IMR-90 (cell line): ENCODE data around the gene UST. TPM values are rescaled to one million over a fixed set of nuclear protein-coding genes. Genes with fewer than 3 reads are reported as not detected.

ENCODE experiments used
- ATAC-seq: fragments of 200-7000 bp; cut with Tn5 transposase; 2 replicates; pipeline ENCODE4 v1.9.1; 2020; ENCODE audit warnings: low read depth, mild to moderate bottlenecking, moderate library complexity
- BruUV-seq: library from RNA; stranded (reverse); fragments of 400-500 nt; replicated peaks from 2 replicates; lab custom pipeline; 2021; lab: Mats Ljungman, UMichigan
- CTCF ChIA-PET: fragments of 300-600 bp; formaldehyde crosslinking; extraction: SDS; loops from one replicate; lab custom pipeline; 2021; ENCODE audit warnings: antibody characterized with exemption; lab: Yijun Ruan, JAX
- POLR2A ChIA-PET: fragments of 300-600 bp; sonication (Branson Sonifier 250); formaldehyde crosslinking; loops from one replicate; lab custom pipeline; 2022; ENCODE audit warnings: antibody characterized with exemption; ENCODE audit not compliant: unreplicated experiment; lab: Charles Lee
- DNase-seq: peaks from one replicate; pipeline ENCODE4 v3.0.0; 2013
- H2AFZ ChIP-seq: replicated peaks from 2 replicates; pipeline ENCODE3; 2013; ENCODE audit warnings: low read length, mild to moderate bottlenecking; ENCODE audit not compliant: poor library complexity
- H2AK5ac ChIP-seq: 2 replicates; pipeline ENCODE4 v1.6.1; 2013; ENCODE audit warnings: low read depth, low read length, inconsistent platforms
- H2AK9ac ChIP-seq: replicated peaks from 2 replicates; pipeline ENCODE3; 2013; ENCODE audit warnings: mild to moderate bottlenecking, low read depth, low read length, moderate library complexity; ENCODE audit not compliant: poor library complexity
- H2BK120ac ChIP-seq: 2 replicates; pipeline ENCODE4 v1.6.1; 2013; ENCODE audit warnings: low read depth, low read length, inconsistent platforms
- H2BK15ac ChIP-seq: 3 replicates; pipeline ENCODE4 v1.6.1; 2013; ENCODE audit warnings: low read depth, low read length, inconsistent platforms
- H2BK20ac ChIP-seq: 2 replicates; pipeline ENCODE4 v1.6.1; 2013; ENCODE audit warnings: low read depth, mild to moderate bottlenecking, inconsistent platforms, low read length, moderate library complexity
- H2BK5ac ChIP-seq: 2 replicates; pipeline ENCODE4 v1.6.1; 2013; ENCODE audit warnings: mild to moderate bottlenecking, low read depth, low read length, inconsistent platforms; ENCODE audit not compliant: poor library complexity, severe bottlenecking
- H3K14ac ChIP-seq: replicated peaks from 2 replicates; pipeline ENCODE4 v1.6.1; 2013; ENCODE audit warnings: low read depth, low read length, inconsistent platforms
- H3K18ac ChIP-seq: 2 replicates; pipeline ENCODE4 v1.6.1; 2013; ENCODE audit warnings: low read depth, low read length, control low read depth
- H3K23ac ChIP-seq: 2 replicates; pipeline ENCODE4 v1.6.1; 2013; ENCODE audit warnings: low read depth, low read length, inconsistent platforms
- H3K27ac ChIP-seq: 2 replicates; pipeline ENCODE4 v1.5.1; 2013; ENCODE audit warnings: mild to moderate bottlenecking, control low read depth, low read length; ENCODE audit not compliant: insufficient read depth
- H3K27me3 ChIP-seq: 2 replicates; pipeline ENCODE4 v1.6.1; 2013; ENCODE audit warnings: low read length; ENCODE audit not compliant: control insufficient read depth, insufficient read depth
- H3K36me3 ChIP-seq: 2 replicates; pipeline ENCODE4 v1.6.1; 2013; ENCODE audit warnings: low read length, mixed read lengths; ENCODE audit not compliant: control insufficient read depth, insufficient read depth
- H3K4ac ChIP-seq: 2 replicates; pipeline ENCODE4 v1.6.1; 2013; ENCODE audit warnings: low read depth, low read length, inconsistent platforms
- H3K4me1 ChIP-seq: 2 replicates; pipeline ENCODE4 v1.6.1; 2013; ENCODE audit warnings: low read length, mixed read lengths; ENCODE audit not compliant: control insufficient read depth, insufficient read depth
- H3K4me2 ChIP-seq: 2 replicates; pipeline ENCODE4 v1.6.1; 2013; ENCODE audit warnings: low read depth, mild to moderate bottlenecking, control low read depth, low read length, moderate library complexity
- H3K4me3 ChIP-seq: 2 replicates; pipeline ENCODE4 v1.5.1; 2013; ENCODE audit warnings: low read depth, mild to moderate bottlenecking, control low read depth, low read length, moderate library complexity; ENCODE audit not compliant: insufficient read depth
- H3K56ac ChIP-seq: 2 replicates; pipeline ENCODE4 v1.6.1; 2013; ENCODE audit warnings: low read length, inconsistent platforms; ENCODE audit not compliant: insufficient read depth; ENCODE audit errors: extremely low read depth
- H3K79me1 ChIP-seq, 2 experiments: 2 replicates each; pipeline ENCODE4 v1.6.1; 2013; ENCODE audit warnings: low read length in 2 of 2, inconsistent platforms in 1 of 2, low read depth in 1 of 2
- H3K9ac ChIP-seq: 2 replicates; pipeline ENCODE4 v1.6.1; 2013; ENCODE audit warnings: low read depth, low read length, control low read depth
- H3K9me1 ChIP-seq: 2 replicates; pipeline ENCODE4 v1.6.1; 2013; ENCODE audit warnings: low read length, inconsistent platforms; ENCODE audit not compliant: insufficient read depth
- H3K9me3 ChIP-seq: 2 replicates; pipeline ENCODE4 v1.6.1; 2013; ENCODE audit warnings: low read length; ENCODE audit not compliant: control insufficient read depth, insufficient read depth
- H4K20me1 ChIP-seq: 2 replicates; pipeline ENCODE4 v1.6.1; 2013; ENCODE audit warnings: low read length, inconsistent platforms; ENCODE audit not compliant: insufficient read depth
- H4K5ac ChIP-seq: 2 replicates; pipeline ENCODE4 v1.6.1; 2013; ENCODE audit warnings: mild to moderate bottlenecking, low read depth, low read length, control low read depth
- H4K8ac ChIP-seq, 2 experiments: 2 replicates each; pipeline ENCODE4 v1.6.1; 2013; ENCODE audit warnings: low read depth in 2 of 2, low read length in 2 of 2, control low read depth in 1 of 2, inconsistent platforms in 1 of 2
- H4K91ac ChIP-seq: 2 replicates; pipeline ENCODE4 v1.6.1; 2013; ENCODE audit warnings: low read depth, low read length, inconsistent platforms; ENCODE audit not compliant: insufficient read depth
- FOS ChIP-seq: fragments of 150-350 bp; IDR thresholded peaks from 2 replicates; pipeline ENCODE4 v1.6.1; 2016; ENCODE audit warnings: low read depth, low read length
- RAD21 ChIP-seq: IDR thresholded peaks from 2 replicates; pipeline ENCODE4 v1.6.1; 2012; ENCODE audit warnings: low read length, improper control_type of control experiment
- SMC3 ChIP-seq: fragments of 150-350 bp; IDR thresholded peaks from 2 replicates; pipeline ENCODE4 v1.6.1; 2016; ENCODE audit warnings: low read depth, mild to moderate bottlenecking, antibody characterized with exemption, low read length, moderate library complexity
- WGBS, 2 experiments: methylation state at CpG; one replicate each; pipeline versions ENCODE4 v1.1.5 to v1.1.7; 2013; ENCODE audit warnings: missing lambda C conversion rate in 2 of 2; ENCODE audit not compliant: insufficient read length in 1 of 2; ENCODE audit errors: extremely low coverage in 2 of 2; 5-methylcytosine and 5-hydroxymethylcytosine counted together
- dilution Hi-C: fragments of 300-500 bp; cut with HindIII; formaldehyde crosslinking; loops from one replicate; pipeline ENCODE4 v1.14.3; 2018; ENCODE audit warnings: low sequenced_read_pairs; ENCODE audit not compliant: unreplicated experiment
- in situ Hi-C: fragments of 300-500 bp; cut with MboI; formaldehyde crosslinking; loops from 3 replicates; pipeline ENCODE4 v1.14.3; 2019; ENCODE audit warnings: low sequenced_read_pairs, inconsistent platforms, mixed read lengths
- intact Hi-C: fragments of 100-400 bp; cut with micrococcal nuclease; formaldehyde crosslinking; loops from 2 replicates; pipeline ENCODE4 v1.10.0; 2022
- polyA plus RNA-seq, 3 experiments: library from polyadenylated mRNA; depleted of rRNA; stranded (reverse); fragments of >200 nt; gene quantifications; 2 replicates each; pipeline ENCODE4 v1.2.3, GENCODE V29; 2012; ENCODE audit warnings: low replicate concordance in 1 of 3
- total RNA-seq: library from RNA; depleted of rRNA; stranded (reverse); fragments of >200 nt; gene quantifications from 2 replicates; pipeline ENCODE4 v1.2.3, GENCODE V29; 2012
- TF ChIP-seq, protein P1 (sequence below): conservative IDR thresholded peaks from 2 replicates; pipeline ENCODE4 v1.5.1; 2012; ENCODE audit warnings: mild to moderate bottlenecking, low read depth, low read length, improper control_type of control experiment

UST gene
- total and polyA plus RNA-seq, 2 of the 4 experiments (the other 2 are of a cell fraction), result 7.7 to 13.8 TPM

DNA sequence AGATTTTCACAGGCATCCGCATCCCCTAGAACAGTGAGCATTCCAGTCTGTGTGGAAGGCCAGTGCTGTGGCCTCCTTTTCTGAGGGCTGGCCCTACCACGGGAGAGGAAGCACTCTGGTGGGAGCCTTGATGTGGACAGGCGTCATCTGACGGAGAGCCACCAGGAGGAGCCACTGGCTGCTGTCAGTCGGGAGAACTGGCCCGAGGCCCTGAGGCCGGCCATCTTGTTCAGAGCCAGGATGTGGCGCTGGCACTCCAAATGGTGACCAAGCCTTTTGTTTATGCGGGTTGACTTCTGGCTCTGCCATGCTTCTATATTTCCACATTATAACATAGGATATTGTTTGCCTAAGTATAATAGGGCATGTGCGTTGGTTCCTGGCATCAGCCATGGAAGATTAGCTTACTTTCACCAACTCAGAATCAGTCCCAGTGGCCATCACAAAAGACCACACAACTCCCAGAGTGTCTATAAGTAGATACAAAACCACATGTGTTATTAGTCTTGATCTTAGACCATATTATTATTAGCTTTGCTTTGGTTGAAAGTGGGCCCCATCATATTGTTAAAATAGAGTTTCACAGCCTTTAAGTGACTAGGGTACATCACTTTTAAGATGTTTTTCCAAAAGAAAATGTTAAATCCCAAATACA is 296.8 kb downstream of the UST start:
- in situ Hi-C loops, result no loop called here
- H2AFZ ChIP-seq, result no peak overlapping the region
- no TSS peak for BruUV-seq

More for the DNA sequence above, 296.8 kb downstream of the UST start:
- WGBS, 2 experiments, result 89% methylated on average over 6 of the region's 10 CpGs; no CpG with 5 or more reads in 1 of the 2 experiments
- no peak overlapping the region for H4K91ac ChIP-seq
- H3K27ac ChIP-seq, result no peak overlapping the region
- H3K4ac ChIP-seq, result no peak overlapping the region
- H2BK120ac ChIP-seq, result no peak overlapping the region
- DNase-seq (no peak), ATAC-seq (no peak; the same call in 1 of the 2 replicates)
- H2BK20ac ChIP-seq, result no peak overlapping the region
- peaks cover 2% of the 10 kb centered on the region; the same call in 1 of the 2 replicates for H3K4me1 ChIP-seq
- intact Hi-C loops (no loop called here), dilution Hi-C loops (no loop called here)
- no peaks in the 10 kb centered on the region for H4K20me1 ChIP-seq
- 0 out of 2 replicates have a peak, but pooled peaks cover 2% of the 10 kb centered on the region for H3K9me1 ChIP-seq
- no peaks in the 10 kb centered on the region for H3K36me3 ChIP-seq
- H3K18ac ChIP-seq, result no peak overlapping the region
- H3K9ac ChIP-seq, result no peak overlapping the region
- no peak overlapping the region for H3K56ac ChIP-seq
- no peaks in the 10 kb centered on the region for H3K79me1 ChIP-seq
- H4K8ac ChIP-seq, result no peak overlapping the region
- TF ChIP-seq RAD21 (0 out of 2 replicates have a peak, but pooled peaks have one; percentile 21), FOS (no peak), SMC3 (peak; percentile 24; the same call in 1 of the 2 replicates)
- TF ChIP-seq, protein P1, sequence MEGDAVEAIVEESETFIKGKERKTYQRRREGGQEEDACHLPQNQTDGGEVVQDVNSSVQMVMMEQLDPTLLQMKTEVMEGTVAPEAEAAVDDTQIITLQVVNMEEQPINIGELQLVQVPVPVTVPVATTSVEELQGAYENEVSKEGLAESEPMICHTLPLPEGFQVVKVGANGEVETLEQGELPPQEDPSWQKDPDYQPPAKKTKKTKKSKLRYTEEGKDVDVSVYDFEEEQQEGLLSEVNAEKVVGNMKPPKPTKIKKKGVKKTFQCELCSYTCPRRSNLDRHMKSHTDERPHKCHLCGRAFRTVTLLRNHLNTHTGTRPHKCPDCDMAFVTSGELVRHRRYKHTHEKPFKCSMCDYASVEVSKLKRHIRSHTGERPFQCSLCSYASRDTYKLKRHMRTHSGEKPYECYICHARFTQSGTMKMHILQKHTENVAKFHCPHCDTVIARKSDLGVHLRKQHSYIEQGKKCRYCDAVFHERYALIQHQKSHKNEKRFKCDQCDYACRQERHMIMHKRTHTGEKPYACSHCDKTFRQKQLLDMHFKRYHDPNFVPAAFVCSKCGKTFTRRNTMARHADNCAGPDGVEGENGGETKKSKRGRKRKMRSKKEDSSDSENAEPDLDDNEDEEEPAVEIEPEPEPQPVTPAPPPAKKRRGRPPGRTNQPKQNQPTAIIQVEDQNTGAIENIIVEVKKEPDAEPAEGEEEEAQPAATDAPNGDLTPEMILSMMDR, result 0 out of 2 replicates have a peak, but pooled peaks have one; percentile 21
- H2BK5ac ChIP-seq, result no peak overlapping the region
- H2AK9ac ChIP-seq, result no peak overlapping the region
- peak overlapping the region; percentile 43; the same call in 1 of the 2 replicates for H2AK5ac ChIP-seq
- no peaks in the 10 kb centered on the region for H3K9me3 ChIP-seq
- no peaks in the 10 kb centered on the region for H3K27me3 ChIP-seq
- CTCF ChIA-PET, result interaction anchor here (0.5 kb wide), 1 partner anchor 455 kb away, joined by 3 read pairs; no protein-coding TSS in a partner anchor
- H3K23ac ChIP-seq, result no peak overlapping the region
- no peak overlapping the region for H3K14ac ChIP-seq
- H4K5ac ChIP-seq, result no peak overlapping the region
- no peak overlapping the region for H2BK15ac ChIP-seq
- no peak overlapping the region for H3K4me3 ChIP-seq
- no peak overlapping the region for H3K4me2 ChIP-seq
- POLR2A ChIA-PET, result no interaction called here
